GM18870 (cell line): ENCODE results near the gene ALG10B.

Source experiments
- ATAC-seq: cut with Tn5 transposase; IDR thresholded peaks from one replicate; pipeline ENCODE4 v1.9.1; 2021; ENCODE audit warnings: moderate library complexity; ENCODE audit not compliant: unreplicated experiment

ALG10B gene

DNA sequence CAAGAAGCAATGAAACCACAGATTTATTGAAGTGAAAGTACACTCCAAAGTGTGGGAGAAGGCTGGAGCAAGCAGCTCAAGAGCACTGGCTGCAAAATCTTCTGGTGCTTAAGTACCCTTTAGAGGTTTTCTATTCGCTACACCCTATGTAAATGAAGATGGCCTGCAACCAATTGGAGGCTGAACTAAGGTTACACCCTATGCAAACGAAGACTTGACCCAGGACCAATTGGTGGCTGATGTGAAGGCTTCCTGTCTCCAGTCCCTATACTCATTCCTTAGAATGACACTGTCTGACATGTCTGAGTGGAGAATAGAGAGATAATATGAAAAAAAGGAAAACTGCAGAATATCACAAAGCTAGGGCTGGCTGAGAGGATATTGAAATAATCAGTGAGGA is 57.2 kb downstream of the ALG10B start:
- no peak for ATAC-seq

DNA sequence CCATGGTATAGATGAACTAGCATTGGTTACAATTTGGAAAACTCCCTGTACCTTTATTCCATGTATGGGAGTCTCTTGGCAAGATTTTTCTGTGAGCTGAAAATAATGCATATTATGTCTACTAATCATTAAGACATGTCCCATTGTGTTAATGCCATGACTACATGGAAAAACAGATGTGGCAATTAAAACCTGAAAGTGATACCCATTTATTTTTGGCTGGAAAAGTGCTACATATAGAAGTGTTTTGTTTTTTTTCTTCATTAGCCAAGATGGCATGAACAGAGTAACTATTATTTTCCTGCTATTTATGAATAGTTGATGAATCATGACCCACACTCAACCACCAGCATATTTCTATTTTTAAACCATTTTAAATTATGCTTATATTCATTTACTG is 58.2 kb downstream of the ALG10B start:
- no peak for ATAC-seq
